Breast epithelium (tissue), 3 donors: ENCODE measurements around the gene ROBO2.

Source experiments
- POLR2A ChIP-seq: fragments of 450-650 bp; IDR thresholded peaks from one replicate; pipeline ENCODE4 v1.6.1; 2016; ENCODE audit warnings: antibody characterized with exemption, mild to moderate bottlenecking, moderate library complexity
- POLR2AphosphoS5 ChIP-seq, 3 donors: sonication (generic); formaldehyde crosslinking; IDR thresholded peaks; one replicate each; pipeline ENCODE4 v1.6.1; 2017; ENCODE audit warnings: antibody characterized with exemption in 3 of 3
- TF ChIP-seq, protein P1 (sequence below), 3 donors: fragments of 450-650 bp; IDR thresholded peaks; one replicate each; pipeline ENCODE4 v1.5.1; 2016 to 2017; ENCODE audit warnings: antibody characterized with exemption in 3 of 3, mild to moderate bottlenecking in 3 of 3, moderate library complexity in 3 of 3

DNA sequence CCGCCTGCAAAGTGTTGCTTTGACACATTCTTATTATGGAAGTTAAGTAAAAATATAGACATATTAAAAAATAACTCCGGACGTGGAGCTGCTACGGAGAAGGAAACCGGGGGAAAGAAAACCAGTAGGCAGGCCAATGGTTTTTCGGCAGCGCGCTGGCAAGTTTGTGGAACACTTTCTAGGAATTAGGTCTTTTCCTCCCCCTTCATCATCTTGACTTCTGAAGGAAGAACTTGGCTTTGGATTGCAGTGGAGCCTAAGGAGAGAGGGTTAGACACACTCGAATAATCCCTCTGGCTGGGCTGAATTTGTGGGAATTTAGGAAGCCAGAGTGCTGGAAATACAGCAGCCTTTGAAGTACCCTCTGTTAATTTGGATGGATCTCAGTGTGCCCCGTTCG lies 317 bp downstream of the ROBO2 start:
- TF ChIP-seq, protein P1, sequence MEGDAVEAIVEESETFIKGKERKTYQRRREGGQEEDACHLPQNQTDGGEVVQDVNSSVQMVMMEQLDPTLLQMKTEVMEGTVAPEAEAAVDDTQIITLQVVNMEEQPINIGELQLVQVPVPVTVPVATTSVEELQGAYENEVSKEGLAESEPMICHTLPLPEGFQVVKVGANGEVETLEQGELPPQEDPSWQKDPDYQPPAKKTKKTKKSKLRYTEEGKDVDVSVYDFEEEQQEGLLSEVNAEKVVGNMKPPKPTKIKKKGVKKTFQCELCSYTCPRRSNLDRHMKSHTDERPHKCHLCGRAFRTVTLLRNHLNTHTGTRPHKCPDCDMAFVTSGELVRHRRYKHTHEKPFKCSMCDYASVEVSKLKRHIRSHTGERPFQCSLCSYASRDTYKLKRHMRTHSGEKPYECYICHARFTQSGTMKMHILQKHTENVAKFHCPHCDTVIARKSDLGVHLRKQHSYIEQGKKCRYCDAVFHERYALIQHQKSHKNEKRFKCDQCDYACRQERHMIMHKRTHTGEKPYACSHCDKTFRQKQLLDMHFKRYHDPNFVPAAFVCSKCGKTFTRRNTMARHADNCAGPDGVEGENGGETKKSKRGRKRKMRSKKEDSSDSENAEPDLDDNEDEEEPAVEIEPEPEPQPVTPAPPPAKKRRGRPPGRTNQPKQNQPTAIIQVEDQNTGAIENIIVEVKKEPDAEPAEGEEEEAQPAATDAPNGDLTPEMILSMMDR (IDR thresholded peaks at IDR 0.05), result no peak
- TF ChIP-seq POLR2A (no peak), POLR2AphosphoS5 (IDR thresholded peaks at IDR 0.05) (no peak)
